Heart left ventricle (tissue), 13 donors: ENCODE results near the gene LRP1B.

ENCODE experiments used
- CTCF ChIP-seq, 12 donors: fragments of 200-600 bp; sonication (generic) in 4 of 12; IDR thresholded peaks; one replicate each; pipeline versions ENCODE4 v1.5.0 to v1.8.0; 2018 to 2022; ENCODE audit warnings: antibody characterized with exemption in 12 of 12, mild to moderate bottlenecking in 5 of 12
- POLR2A ChIP-seq, 2 donors: fragments of 450-650 bp; IDR thresholded peaks; one replicate each; pipeline ENCODE4 v1.6.1; 2017; ENCODE audit warnings: antibody characterized with exemption in 2 of 2, mild to moderate bottlenecking in 2 of 2, moderate library complexity in 2 of 2
- donor health status: ischemic (EF 13 %, LVEDD 7.1; RV severe dilation, severe dysfunction).
- donor health status: DM: no; HTN: yes; CAD: no.
- donor health status: DM: no; HTN: no; CAD: no.
- donor health status: ischemic (EF 25% LVEDD 6.9; RV normal size, moderate dysfunction).
- donor health status: ischemic (EF 25% LVEDD 5.7; RV mildly dilated, moderate dysfunction).
- donor health status: ischemic (EF 35%, LVEDD 5.7; RV mildly dilated, moderate dysfunction).
- donor health status: nonischemic (EF 11% LVEDD 7.7; RV severe dilation, severe dysfunction).
- donor health status: DM: yes; HTN: yes; CAD: no.
- donor health status: PGD.
- donor health status: ischemic (EF 29% LVEDD 5.4; RV normal size, mild dysfunction).
- donor health status: nonischemic (EF 23%, LVEDD 6.1; RV moderate dilation, normal function).

GRCh38 chr2:141508086-141508752 lies 622.6 kb downstream of the LRP1B start:
- TF ChIP-seq POLR2A (IDR thresholded peaks at IDR 0.05): no peak
- TF ChIP-seq CTCF (IDR thresholded peaks at IDR 0.05): no peak
